ENCODE data around the gene KIAA1191.

DNA sequence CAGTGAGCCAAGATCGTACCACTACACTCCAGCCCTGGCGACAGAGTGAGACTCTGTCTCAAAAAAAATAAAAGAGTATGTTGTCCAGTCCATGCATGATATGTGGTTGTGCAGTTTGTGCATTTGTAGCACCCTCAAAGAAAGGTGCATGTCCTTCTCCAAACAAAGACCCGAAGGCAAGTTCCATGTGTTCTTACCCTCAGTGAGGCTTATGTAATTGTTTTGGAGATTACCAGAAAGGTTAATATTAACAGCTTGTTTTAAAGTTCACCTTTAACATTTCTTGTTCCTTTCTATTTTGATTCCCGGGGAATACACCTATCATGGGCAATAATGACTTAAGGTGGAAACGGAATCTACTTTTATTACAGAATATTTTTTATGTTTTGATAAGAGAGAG is 22.3 kb downstream of the KIAA1191 start:
- TF ChIP-seq, protein P1, sequence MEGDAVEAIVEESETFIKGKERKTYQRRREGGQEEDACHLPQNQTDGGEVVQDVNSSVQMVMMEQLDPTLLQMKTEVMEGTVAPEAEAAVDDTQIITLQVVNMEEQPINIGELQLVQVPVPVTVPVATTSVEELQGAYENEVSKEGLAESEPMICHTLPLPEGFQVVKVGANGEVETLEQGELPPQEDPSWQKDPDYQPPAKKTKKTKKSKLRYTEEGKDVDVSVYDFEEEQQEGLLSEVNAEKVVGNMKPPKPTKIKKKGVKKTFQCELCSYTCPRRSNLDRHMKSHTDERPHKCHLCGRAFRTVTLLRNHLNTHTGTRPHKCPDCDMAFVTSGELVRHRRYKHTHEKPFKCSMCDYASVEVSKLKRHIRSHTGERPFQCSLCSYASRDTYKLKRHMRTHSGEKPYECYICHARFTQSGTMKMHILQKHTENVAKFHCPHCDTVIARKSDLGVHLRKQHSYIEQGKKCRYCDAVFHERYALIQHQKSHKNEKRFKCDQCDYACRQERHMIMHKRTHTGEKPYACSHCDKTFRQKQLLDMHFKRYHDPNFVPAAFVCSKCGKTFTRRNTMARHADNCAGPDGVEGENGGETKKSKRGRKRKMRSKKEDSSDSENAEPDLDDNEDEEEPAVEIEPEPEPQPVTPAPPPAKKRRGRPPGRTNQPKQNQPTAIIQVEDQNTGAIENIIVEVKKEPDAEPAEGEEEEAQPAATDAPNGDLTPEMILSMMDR (IDR thresholded peaks at IDR 0.05): no peak
- TF ChIP-seq POLR2AphosphoS5 (IDR thresholded peaks at IDR 0.05): no peak

All from upper lobe of left lung (tissue), 4 donors.